Activated T-helper 2 cell treated with anti-CD3 and anti-CD28 coated beads, Interferon-gamma antibody, Interleukin-2, Interleukin-4, amounts not matched to agents 10 μg/mL and 5 μg/mL and 100 μg/mL, durations not matched to agents 14 hours and 24 hours and 36 hours (primary cell): ENCODE measurements around the gene SIX1. TPM values are rescaled to one million over a fixed set of nuclear protein-coding genes. Genes with fewer than 3 reads are reported as not detected.

Experiments
- DNase-seq: peaks from one replicate; pipeline ENCODE4 v3.0.0; 2021; ENCODE audit warnings: low spot score
- H3K27ac Mint-ChIP-seq: one replicate; pipeline ENCODE4 v1.8.0; 2021; ENCODE audit warnings: mixed read lengths
- H3K27me3 Mint-ChIP-seq: one replicate; pipeline ENCODE4 v1.8.0; 2021; ENCODE audit warnings: low read depth, mixed read lengths
- H3K36me3 Mint-ChIP-seq: one replicate; pipeline ENCODE4 v1.8.0; 2021; ENCODE audit warnings: low read depth, mixed read lengths
- H3K4me1 Mint-ChIP-seq: one replicate; pipeline ENCODE4 v1.8.0; 2021; ENCODE audit warnings: low read depth, mixed read lengths
- H3K4me3 Mint-ChIP-seq: one replicate; pipeline ENCODE4 v1.8.0; 2021; ENCODE audit warnings: low read depth, mild to moderate bottlenecking, moderate library complexity, mixed read lengths
- H3K9me3 Mint-ChIP-seq: one replicate; pipeline ENCODE4 v1.8.0; 2021; ENCODE audit warnings: mixed read lengths
- intact Hi-C: fragments of 100-400 bp; cut with micrococcal nuclease; formaldehyde crosslinking; loops from one replicate; pipeline ENCODE4 v1.15.1; 2023
- total RNA-seq: library from RNA; stranded (reverse); gene quantifications from 2 replicates; pipeline ENCODE4 v1.2.3, GENCODE V29; 2022

Gene SIX1
- total RNA-seq, 1 donor from 2014 or later, result 0.48 TPM

- Mint-ChIP-seq H3K27me3 (peaks cover 81% of the 10 kb centered on the region), H3K27ac (no peak overlapping the region), H3K9me3 (no peaks in the 10 kb centered on the region), H3K36me3 (peaks cover 8% of the 10 kb centered on the region), H3K4me3 (no peak overlapping the region), H3K4me1 (peaks cover 42% of the 10 kb centered on the region)
- DNase-seq, result no peak
- intact Hi-C loops, result no loop called here
Measured at GRCh38 chr14:60652674-60653651, 3.7 kb upstream of the SIX1 start.

GRCh38 chr14:60651796-60652673, 2.8 kb upstream of the SIX1 start:
- H3K4me3 Mint-ChIP-seq, result no peak overlapping the region
- H3K9me3 Mint-ChIP-seq, result no peaks in the 10 kb centered on the region
- H3K4me1 Mint-ChIP-seq, result peaks cover 48% of the 10 kb centered on the region
- DNase-seq, result no peak
- peaks cover 81% of the 10 kb centered on the region for H3K27me3 Mint-ChIP-seq
- intact Hi-C loops, result no loop called here
- peaks cover 8% of the 10 kb centered on the region for H3K36me3 Mint-ChIP-seq
- no peak overlapping the region for H3K27ac Mint-ChIP-seq

- intact Hi-C loops, result no loop called here
- Mint-ChIP-seq H3K4me1 (peaks cover 50% of the 10 kb centered on the region), H3K36me3 (peaks cover 8% of the 10 kb centered on the region), H3K4me3 (no peak overlapping the region), H3K27ac (no peak overlapping the region), H3K27me3 (peaks cover 87% of the 10 kb centered on the region), H3K9me3 (no peaks in the 10 kb centered on the region)
- DNase-seq, result no peak
Measured at GRCh38 chr14:60651086-60651795, 2.0 kb upstream of the SIX1 start.

DNA sequence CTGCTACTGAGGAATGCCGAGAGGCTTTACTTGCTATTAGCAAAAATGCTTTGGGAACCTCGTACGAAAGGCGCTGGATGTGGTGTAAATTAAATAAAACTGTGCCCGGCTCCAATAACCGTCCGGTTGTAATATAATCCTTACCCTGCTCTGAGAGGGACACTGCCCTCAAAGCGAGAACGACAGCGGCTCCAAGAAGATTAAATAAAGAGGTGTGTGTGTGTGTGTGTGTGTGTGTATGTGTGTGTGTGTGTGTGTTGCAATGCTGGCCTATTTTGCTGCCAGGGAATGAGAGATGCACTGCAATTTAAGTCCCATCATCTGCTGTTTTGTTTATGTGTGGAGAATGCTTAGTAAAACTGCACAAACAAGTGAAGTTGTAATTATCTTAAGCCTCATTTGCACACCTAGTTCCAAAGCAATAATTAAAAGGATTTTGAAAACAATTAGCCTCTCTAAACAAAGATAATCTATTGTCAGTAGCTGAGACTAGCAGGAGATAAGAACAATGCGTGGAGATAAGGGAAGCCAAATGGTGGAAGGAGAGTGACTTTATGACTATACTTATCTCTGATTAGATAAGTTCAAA, 1.2 kb upstream of the SIX1 start:
- Mint-ChIP-seq H3K4me3 (no peak overlapping the region), H3K27me3 (peaks cover 86% of the 10 kb centered on the region), H3K27ac (no peak overlapping the region), H3K9me3 (no peaks in the 10 kb centered on the region), H3K4me1 (peaks cover 46% of the 10 kb centered on the region), H3K36me3 (peaks cover 3% of the 10 kb centered on the region)
- intact Hi-C loops, result no loop called here
- DNase-seq, result no peak

GRCh38 chr14:60649875-60650372, 647 bp upstream of the SIX1 start:
- Mint-ChIP-seq H3K27ac (no peak overlapping the region), H3K36me3 (peaks cover 3% of the 10 kb centered on the region), H3K4me3 (peak overlapping the region; percentile 42), H3K27me3 (peaks cover 85% of the 10 kb centered on the region), H3K9me3 (no peaks in the 10 kb centered on the region), H3K4me1 (peaks cover 42% of the 10 kb centered on the region)
- intact Hi-C loops, result loop anchor here (2.0 kb wide), 1 partner anchor 141 kb away; the partner anchor contains the start of gene SIX6
- no peak for DNase-seq

GRCh38 chr14:60648249-60648933, 886 bp downstream of the SIX1 start:
- intact Hi-C loops, result loop anchor here (1.0 to 2.0 kb wide), 2 partner anchors 8 to 140 kb away; partner anchors contain the start of gene SIX6
- H3K9me3 Mint-ChIP-seq, result no peaks in the 10 kb centered on the region
- no peak overlapping the region for H3K27ac Mint-ChIP-seq

GRCh38 chr14:60647837-60648248, 1.4 kb downstream of the SIX1 start:
- H3K4me1 Mint-ChIP-seq, result peaks cover 35% of the 10 kb centered on the region
- H3K36me3 Mint-ChIP-seq, result peaks cover 3% of the 10 kb centered on the region
- no peak overlapping the region for H3K27ac Mint-ChIP-seq
- no peak for DNase-seq
- H3K4me3 Mint-ChIP-seq, result peak overlapping the region; percentile 61
- intact Hi-C loops, result loop anchor here (1.0 to 2.0 kb wide), 2 partner anchors 8 to 139 kb away; partner anchors contain the start of gene SIX6
- no peaks in the 10 kb centered on the region for H3K9me3 Mint-ChIP-seq
- peaks cover 86% of the 10 kb centered on the region for H3K27me3 Mint-ChIP-seq

More at GRCh38 chr14:60648249-60648933, 886 bp downstream of the SIX1 start:
- no peak for DNase-seq
- H3K36me3 Mint-ChIP-seq, result peaks cover 3% of the 10 kb centered on the region
- H3K4me3 Mint-ChIP-seq, result peak overlapping the region; percentile 61
- H3K4me1 Mint-ChIP-seq, result peaks cover 37% of the 10 kb centered on the region
- peaks cover 85% of the 10 kb centered on the region for H3K27me3 Mint-ChIP-seq

DNA sequence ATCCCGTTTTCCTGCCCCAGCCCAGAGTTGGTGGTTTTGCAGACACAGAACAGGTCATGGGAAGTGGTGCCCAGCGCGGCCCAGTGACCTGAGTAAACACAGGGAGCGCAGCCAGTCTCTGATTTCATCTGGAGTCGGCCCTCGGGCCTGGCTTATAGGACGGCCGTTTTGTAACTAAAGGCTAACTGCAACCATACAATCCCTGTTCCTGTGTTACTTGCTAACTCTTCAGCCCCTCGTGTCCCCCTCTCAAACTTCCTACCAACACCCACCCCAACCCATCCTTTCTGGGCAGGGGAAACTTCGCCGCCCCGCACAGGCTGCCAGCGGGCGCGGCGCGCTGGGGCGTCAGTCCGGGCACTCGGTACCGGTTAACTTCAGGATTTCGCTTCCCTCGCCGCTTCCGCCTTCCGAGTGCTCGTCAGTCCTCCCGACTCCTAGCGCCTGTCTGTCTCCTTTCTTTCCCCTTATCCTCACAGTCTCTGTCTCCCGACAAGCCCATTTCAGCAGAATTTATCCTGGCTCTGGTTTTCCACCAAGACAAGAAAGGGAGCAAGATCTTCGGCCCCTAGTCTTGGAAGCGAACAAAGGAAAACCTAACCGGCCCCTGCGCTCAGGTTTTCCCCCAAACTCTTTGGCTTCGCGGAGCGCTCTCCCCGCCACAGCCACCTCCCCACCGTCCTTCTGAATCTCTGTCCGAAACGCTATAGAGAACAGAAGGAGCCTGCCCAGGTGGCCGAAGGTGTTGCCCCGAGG, 2.0 kb downstream of the SIX1 start:
- intact Hi-C loops, result no loop called here
- no peaks in the 10 kb centered on the region for H3K9me3 Mint-ChIP-seq
- no peak overlapping the region for H3K27ac Mint-ChIP-seq
- peaks cover 33% of the 10 kb centered on the region for H3K4me1 Mint-ChIP-seq
- H3K4me3 Mint-ChIP-seq, result peak overlapping the region; percentile 61
- H3K36me3 Mint-ChIP-seq, result peaks cover 3% of the 10 kb centered on the region
- no peak for DNase-seq
- peaks cover 86% of the 10 kb centered on the region for H3K27me3 Mint-ChIP-seq

GRCh38 chr14:60646226-60646818, 3.0 kb downstream of the SIX1 start:
- intact Hi-C loops, result no loop called here
- no peak overlapping the region for H3K27ac Mint-ChIP-seq
- H3K9me3 Mint-ChIP-seq, result no peaks in the 10 kb centered on the region
- H3K4me1 Mint-ChIP-seq, result peaks cover 30% of the 10 kb centered on the region
- H3K4me3 Mint-ChIP-seq, result no peak overlapping the region
- DNase-seq, result no peak
- peaks cover 84% of the 10 kb centered on the region for H3K27me3 Mint-ChIP-seq
- H3K36me3 Mint-ChIP-seq, result peaks cover 3% of the 10 kb centered on the region

DNA sequence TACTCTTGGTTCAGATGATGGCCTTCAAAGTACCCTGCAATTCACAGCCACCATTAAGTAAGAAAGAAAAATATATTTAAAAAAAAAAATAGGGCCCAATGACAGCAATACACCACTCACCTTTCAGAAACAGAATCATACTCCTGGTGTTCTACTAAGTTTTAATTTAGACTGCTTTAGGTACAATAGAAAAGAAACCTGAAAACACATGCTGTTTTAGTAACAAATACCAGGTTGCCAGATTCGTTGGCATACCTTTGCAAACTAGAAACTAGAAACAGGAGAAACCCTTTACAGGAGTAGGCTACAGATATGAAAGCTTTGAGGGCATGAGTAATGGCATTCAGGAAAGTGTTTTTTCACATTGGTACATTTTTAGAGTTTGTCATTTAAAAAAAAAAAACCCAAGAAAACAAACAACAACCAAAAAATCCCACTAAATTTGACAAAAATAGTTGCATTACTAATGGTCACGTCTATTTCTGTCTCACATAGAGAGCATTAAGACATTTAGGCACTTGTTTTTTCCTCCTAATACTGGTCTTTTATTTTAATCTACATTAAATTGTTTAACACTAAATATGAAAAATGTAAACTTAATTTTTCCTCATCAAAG, 4.0 kb downstream of the SIX1 start:
- no peak for DNase-seq
- Mint-ChIP-seq H3K36me3 (peaks cover 3% of the 10 kb centered on the region), H3K4me1 (peaks cover 25% of the 10 kb centered on the region), H3K4me3 (no peak overlapping the region), H3K9me3 (no peaks in the 10 kb centered on the region), H3K27ac (no peak overlapping the region), H3K27me3 (peaks cover 85% of the 10 kb centered on the region)
- intact Hi-C loops, result no loop called here
